Measurements from ENCODE around the gene ANKDD1B. TPM values are rescaled to one million over a fixed set of nuclear protein-coding genes. Genes with fewer than 3 reads are reported as not detected.
"Not testable (repeated sequence)": the region's sequence is repeated elsewhere in the genome, so short reads cannot be mapped to it uniquely, and the experiment has no call there.

The ANKDD1B gene
- total RNA-seq, result 0.69 TPM
- 1 to 10 TPM; 2.1 to 3.3 (median 2.5) TPM for polyA plus RNA-seq

- Mint-ChIP-seq H3K9me3 (peaks cover 0 to 5% (median 0%) of the 10 kb centered on the region in 7 donors), H3K27me3 (peaks cover 9% of the 10 kb centered on the region), H3K27ac (no peak within 1 kb of the TSS), H3K36me3 (peaks cover 9% of the 10 kb centered on the region), H3K4me1 (peaks cover 0 to 7% (median 5%) of the 10 kb centered on the region in 4 donors), H3K4me3 (peak within 1 kb of the TSS in 3 of 4 donors; percentile 19 to 38 (median 21))
- Histone ChIP-seq H3K4me1 (ENCODE audit: control insufficient read depth, insufficient read depth, low read length, poor library complexity, severe bottlenecking) (peaks cover 8% of the 10 kb centered on the region), H3K27ac (ENCODE audit: insufficient read depth, low read length, poor library complexity, severe bottlenecking) (no peak within 1 kb of the TSS), H3K36me3 (ENCODE audit: control insufficient read depth, insufficient read depth, low read length) (no peaks in the 10 kb centered on the region), H3K27me3 (ENCODE audit: control insufficient read depth, insufficient read depth, low read length) (peaks cover 4% of the 10 kb centered on the region), H3K9me3 (ENCODE audit: control insufficient read depth in 2 of 2, low read length in 2 of 2) (no peaks in the 10 kb centered on the region), H3K4me3 (ENCODE audit: low read depth, low read length) (peak within 1 kb of the TSS; percentile 77)
- ATAC-seq (ENCODE audit: low read depth in 2 of 2), result no peak
- DNase-seq, result peak in 1 of 3 donors; percentile 8
Observed at GRCh38 chr5:75611311-75612225, at the start of gene ANKDD1B. ANKDD1B (plus strand) TSS chr5:75611453; CDS start chr5:75611635, 182 bp downstream.

- peaks cover 23 to 44% (median 29%) of the 10 kb centered on the region in 4 donors for H3K4me1 Mint-ChIP-seq
- peak overlapping the region in 2 of 3 donors; percentile 82 to 85 for H3K27ac Mint-ChIP-seq
- ATAC-seq (ENCODE audit: low read depth in 2 of 2); H3K27me3 Mint-ChIP-seq; H3K4me3 Mint-ChIP-seq; H3K27ac ChIP-seq (ENCODE audit: insufficient read depth, low read length, poor library complexity, severe bottlenecking); H3K9me3 ChIP-seq (ENCODE audit: control insufficient read depth in 2 of 2, low read length in 2 of 2); H3K36me3 ChIP-seq (ENCODE audit: control insufficient read depth, insufficient read depth, low read length); DNase-seq; H3K27me3 ChIP-seq (ENCODE audit: control insufficient read depth, insufficient read depth, low read length): not testable (repeated sequence)
- H3K4me3 ChIP-seq (ENCODE audit: low read depth, low read length), result peak overlapping the region; percentile 51
- peaks cover 40% of the 10 kb centered on the region for H3K36me3 Mint-ChIP-seq
- H3K4me1 ChIP-seq (ENCODE audit: control insufficient read depth, insufficient read depth, low read length, poor library complexity, severe bottlenecking), result peaks cover 13% of the 10 kb centered on the region
- peaks cover 2 to 23% (median 11%) of the 10 kb centered on the region in 7 donors for H3K9me3 Mint-ChIP-seq
Observed at GRCh38 chr5:75565991-75566709, 45.1 kb upstream of the ANKDD1B start.

- Histone ChIP-seq H3K36me3 (ENCODE audit: control insufficient read depth, insufficient read depth, low read length) (peaks cover 9% of the 10 kb centered on the region), H3K4me3 (ENCODE audit: low read depth, low read length) (peak overlapping the region; percentile 51), H3K27me3 (ENCODE audit: control insufficient read depth, insufficient read depth, low read length) (no peaks in the 10 kb centered on the region), H3K9me3 (ENCODE audit: control insufficient read depth in 2 of 2, low read length in 2 of 2) (peaks cover 5 to 7% of the 10 kb centered on the region in 2 experiments), H3K4me1 (ENCODE audit: control insufficient read depth, insufficient read depth, low read length, poor library complexity, severe bottlenecking) (peaks cover 13% of the 10 kb centered on the region), H3K27ac (ENCODE audit: insufficient read depth, low read length, poor library complexity, severe bottlenecking) (no peak overlapping the region)
- Mint-ChIP-seq H3K9me3 (peaks cover 2 to 23% (median 11%) of the 10 kb centered on the region in 7 donors), H3K4me3 (peak overlapping the region in 3 of 4 donors; percentile 1 to 8 (median 3)), H3K27me3 (no peaks in the 10 kb centered on the region), H3K27ac (peak overlapping the region in 1 of 3 donors; percentile 85), H3K36me3 (peaks cover 36% of the 10 kb centered on the region), H3K4me1 (peaks cover 23 to 44% (median 30%) of the 10 kb centered on the region in 4 donors)
- DNase-seq (peak in 2 of 3 donors; percentile 15 to 66), ATAC-seq (ENCODE audit: low read depth in 2 of 2) (peak; percentile 90 to 98)
Observed at GRCh38 chr5:75566710-75567309, 44.4 kb upstream of the ANKDD1B start.

- Mint-ChIP-seq H3K4me1 (peaks cover 23 to 44% (median 30%) of the 10 kb centered on the region in 4 donors), H3K4me3 (no peak overlapping the region), H3K27me3 (no peaks in the 10 kb centered on the region), H3K9me3 (peaks cover 2 to 16% (median 9%) of the 10 kb centered on the region in 7 donors), H3K27ac (peak overlapping the region in 2 of 3 donors; percentile 18 to 24), H3K36me3 (peaks cover 34% of the 10 kb centered on the region)
- DNase-seq (no peak), ATAC-seq (ENCODE audit: low read depth in 2 of 2) (no peak)
- Histone ChIP-seq H3K4me1 (ENCODE audit: control insufficient read depth, insufficient read depth, low read length, poor library complexity, severe bottlenecking) (peaks cover 13% of the 10 kb centered on the region), H3K27ac (ENCODE audit: insufficient read depth, low read length, poor library complexity, severe bottlenecking) (no peak overlapping the region), H3K4me3 (ENCODE audit: low read depth, low read length) (no peak overlapping the region), H3K27me3 (ENCODE audit: control insufficient read depth, insufficient read depth, low read length) (no peaks in the 10 kb centered on the region), H3K9me3 (ENCODE audit: control insufficient read depth in 2 of 2, low read length in 2 of 2) (peaks cover 5 to 7% of the 10 kb centered on the region in 2 experiments), H3K36me3 (ENCODE audit: control insufficient read depth, insufficient read depth, low read length) (peaks cover 9% of the 10 kb centered on the region)
Observed at GRCh38 chr5:75567710-75568109, 43.5 kb upstream of the ANKDD1B start.

GRCh38 chr5:75568202-75568601 is 43.1 kb upstream of the ANKDD1B start:
- H3K4me1 Mint-ChIP-seq, result peaks cover 23 to 44% (median 30%) of the 10 kb centered on the region in 4 donors
- Histone ChIP-seq H3K9me3 (ENCODE audit: control insufficient read depth in 2 of 2, low read length in 2 of 2) (peaks cover 4% of the 10 kb centered on the region in 2 experiments), H3K27ac (ENCODE audit: insufficient read depth, low read length, poor library complexity, severe bottlenecking) (no peak overlapping the region), H3K36me3 (ENCODE audit: control insufficient read depth, insufficient read depth, low read length) (peaks cover 9% of the 10 kb centered on the region), H3K4me1 (ENCODE audit: control insufficient read depth, insufficient read depth, low read length, poor library complexity, severe bottlenecking) (peaks cover 13% of the 10 kb centered on the region), H3K27me3 (ENCODE audit: control insufficient read depth, insufficient read depth, low read length) (no peaks in the 10 kb centered on the region), H3K4me3 (ENCODE audit: low read depth, low read length) (no peak overlapping the region)
- ATAC-seq (ENCODE audit: low read depth in 2 of 2), result no peak
- H3K9me3 Mint-ChIP-seq, result peaks cover 2 to 14% (median 9%) of the 10 kb centered on the region in 7 donors
- no peak overlapping the region for H3K4me3 Mint-ChIP-seq
- DNase-seq, result peak in 1 of 3 donors; percentile 14
- peaks cover 29% of the 10 kb centered on the region for H3K36me3 Mint-ChIP-seq
- no peak overlapping the region for H3K27ac Mint-ChIP-seq
- H3K27me3 Mint-ChIP-seq, result no peaks in the 10 kb centered on the region

- peaks cover 0 to 3% (median 0%) of the 10 kb centered on the region in 7 donors for H3K9me3 Mint-ChIP-seq
Observed at GRCh38 chr5:75571547-75571946, 39.7 kb upstream of the ANKDD1B start.

GRCh38 chr5:75574791-75575190 is 36.5 kb upstream of the ANKDD1B start:
- peak overlapping the region in 2 of 3 donors; percentile 17 to 66 for H3K27ac Mint-ChIP-seq
- Histone ChIP-seq H3K9me3 (ENCODE audit: control insufficient read depth in 2 of 2, low read length in 2 of 2) (no peaks in the 10 kb centered on the region), H3K27ac (ENCODE audit: insufficient read depth, low read length, poor library complexity, severe bottlenecking) (no peak overlapping the region), H3K4me1 (ENCODE audit: control insufficient read depth, insufficient read depth, low read length, poor library complexity, severe bottlenecking) (no peaks in the 10 kb centered on the region), H3K27me3 (ENCODE audit: control insufficient read depth, insufficient read depth, low read length) (no peaks in the 10 kb centered on the region), H3K4me3 (ENCODE audit: low read depth, low read length) (no peak overlapping the region), H3K36me3 (ENCODE audit: control insufficient read depth, insufficient read depth, low read length) (peaks cover 18% of the 10 kb centered on the region)
- no peaks in the 10 kb centered on the region for H3K27me3 Mint-ChIP-seq
- peaks cover 0 to 3% (median 0%) of the 10 kb centered on the region in 7 donors for H3K9me3 Mint-ChIP-seq
- DNase-seq, result no peak
- peak overlapping the region in 1 of 4 donors; percentile 17 for H3K4me3 Mint-ChIP-seq
- H3K36me3 Mint-ChIP-seq, result peaks cover 27% of the 10 kb centered on the region
- ATAC-seq (ENCODE audit: low read depth in 2 of 2), result no peak
- H3K4me1 Mint-ChIP-seq, result peaks cover 6 to 21% (median 16%) of the 10 kb centered on the region in 4 donors

More at GRCh38 chr5:75571547-75571946, 39.7 kb upstream of the ANKDD1B start:
- H3K4me1 ChIP-seq (ENCODE audit: control insufficient read depth, insufficient read depth, low read length, poor library complexity, severe bottlenecking), result peaks cover 10% of the 10 kb centered on the region
- Mint-ChIP-seq H3K4me3 (no peak overlapping the region), H3K27ac (no peak overlapping the region), H3K4me1 (peaks cover 22 to 34% (median 28%) of the 10 kb centered on the region in 4 donors), H3K36me3 (peaks cover 25% of the 10 kb centered on the region), H3K27me3 (no peaks in the 10 kb centered on the region)
- no peak for ATAC-seq (ENCODE audit: low read depth in 2 of 2)
- DNase-seq, result no peak
- no peak overlapping the region for H3K4me3 ChIP-seq (ENCODE audit: low read depth, low read length)
- peaks cover 14% of the 10 kb centered on the region for H3K36me3 ChIP-seq (ENCODE audit: control insufficient read depth, insufficient read depth, low read length)
- no peaks in the 10 kb centered on the region for H3K27me3 ChIP-seq (ENCODE audit: control insufficient read depth, insufficient read depth, low read length)
- H3K27ac ChIP-seq (ENCODE audit: insufficient read depth, low read length, poor library complexity, severe bottlenecking), result no peak overlapping the region
- H3K9me3 ChIP-seq (ENCODE audit: control insufficient read depth in 2 of 2, low read length in 2 of 2), result no peaks in the 10 kb centered on the region

All from CD4-positive, CD25-positive, alpha-beta regulatory T cell (primary cell).